Transverse colon (tissue), 3 donors: ENCODE measurements around the gene DLGAP3.

ENCODE experiments used
- POLR2A ChIP-seq: fragments of 450-650 bp; IDR thresholded peaks from one replicate; pipeline ENCODE4 v1.6.1; 2016; ENCODE audit warnings: antibody characterized with exemption, mild to moderate bottlenecking, moderate library complexity
- TF ChIP-seq, protein P1 (sequence below), 5 experiments: fragments of 200-600 bp in 3 of 5; fragments of 450-650 bp in 2 of 5; sonication (generic) in 3 of 5; IDR thresholded peaks; 1 replicate in 2 of 5; 2 replicates in 3 of 5; pipeline ENCODE4 v1.5.1; 2016 to 2017; ENCODE audit warnings: antibody characterized with exemption in 5 of 5, inconsistent platforms in 3 of 5, mild to moderate bottlenecking in 2 of 5, moderate library complexity in 1 of 5

DNA sequence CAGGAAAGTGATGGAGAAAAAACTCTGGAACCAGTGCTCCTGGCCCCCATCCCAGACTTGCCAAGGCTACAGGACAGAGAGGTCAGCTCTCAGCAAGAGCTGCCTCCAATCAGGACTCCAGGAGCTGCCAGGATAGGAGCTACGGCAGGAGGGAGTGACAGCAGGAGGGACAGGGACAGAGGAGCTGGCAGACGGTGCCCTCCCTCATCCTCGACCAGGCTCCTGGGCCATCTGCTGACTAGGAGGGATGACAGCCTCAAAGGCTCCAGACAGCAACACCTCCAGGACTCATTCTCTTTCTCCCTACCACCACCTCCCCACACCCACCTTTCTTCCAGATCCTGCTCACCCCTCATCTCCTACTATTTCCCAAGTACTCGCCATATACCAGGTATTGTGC lies 22.7 kb downstream of the DLGAP3 start:
- TF ChIP-seq, protein P1, sequence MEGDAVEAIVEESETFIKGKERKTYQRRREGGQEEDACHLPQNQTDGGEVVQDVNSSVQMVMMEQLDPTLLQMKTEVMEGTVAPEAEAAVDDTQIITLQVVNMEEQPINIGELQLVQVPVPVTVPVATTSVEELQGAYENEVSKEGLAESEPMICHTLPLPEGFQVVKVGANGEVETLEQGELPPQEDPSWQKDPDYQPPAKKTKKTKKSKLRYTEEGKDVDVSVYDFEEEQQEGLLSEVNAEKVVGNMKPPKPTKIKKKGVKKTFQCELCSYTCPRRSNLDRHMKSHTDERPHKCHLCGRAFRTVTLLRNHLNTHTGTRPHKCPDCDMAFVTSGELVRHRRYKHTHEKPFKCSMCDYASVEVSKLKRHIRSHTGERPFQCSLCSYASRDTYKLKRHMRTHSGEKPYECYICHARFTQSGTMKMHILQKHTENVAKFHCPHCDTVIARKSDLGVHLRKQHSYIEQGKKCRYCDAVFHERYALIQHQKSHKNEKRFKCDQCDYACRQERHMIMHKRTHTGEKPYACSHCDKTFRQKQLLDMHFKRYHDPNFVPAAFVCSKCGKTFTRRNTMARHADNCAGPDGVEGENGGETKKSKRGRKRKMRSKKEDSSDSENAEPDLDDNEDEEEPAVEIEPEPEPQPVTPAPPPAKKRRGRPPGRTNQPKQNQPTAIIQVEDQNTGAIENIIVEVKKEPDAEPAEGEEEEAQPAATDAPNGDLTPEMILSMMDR (IDR thresholded peaks at IDR 0.05) = no peak
- no peak for TF ChIP-seq POLR2A
